GM12801 (cell line): ENCODE results near the gene OCA2.

Experiments
- TF ChIP-seq, protein P1 (sequence below): IDR thresholded peaks from one replicate; pipeline ENCODE4 v1.5.1; 2011; ENCODE audit warnings: control low read depth; ENCODE audit not compliant: insufficient read length; ENCODE audit errors: extremely low read depth

Gene OCA2

GRCh38 chr15:27807335-27807734 lies 291.8 kb downstream of the OCA2 start:
- TF ChIP-seq, protein P1, sequence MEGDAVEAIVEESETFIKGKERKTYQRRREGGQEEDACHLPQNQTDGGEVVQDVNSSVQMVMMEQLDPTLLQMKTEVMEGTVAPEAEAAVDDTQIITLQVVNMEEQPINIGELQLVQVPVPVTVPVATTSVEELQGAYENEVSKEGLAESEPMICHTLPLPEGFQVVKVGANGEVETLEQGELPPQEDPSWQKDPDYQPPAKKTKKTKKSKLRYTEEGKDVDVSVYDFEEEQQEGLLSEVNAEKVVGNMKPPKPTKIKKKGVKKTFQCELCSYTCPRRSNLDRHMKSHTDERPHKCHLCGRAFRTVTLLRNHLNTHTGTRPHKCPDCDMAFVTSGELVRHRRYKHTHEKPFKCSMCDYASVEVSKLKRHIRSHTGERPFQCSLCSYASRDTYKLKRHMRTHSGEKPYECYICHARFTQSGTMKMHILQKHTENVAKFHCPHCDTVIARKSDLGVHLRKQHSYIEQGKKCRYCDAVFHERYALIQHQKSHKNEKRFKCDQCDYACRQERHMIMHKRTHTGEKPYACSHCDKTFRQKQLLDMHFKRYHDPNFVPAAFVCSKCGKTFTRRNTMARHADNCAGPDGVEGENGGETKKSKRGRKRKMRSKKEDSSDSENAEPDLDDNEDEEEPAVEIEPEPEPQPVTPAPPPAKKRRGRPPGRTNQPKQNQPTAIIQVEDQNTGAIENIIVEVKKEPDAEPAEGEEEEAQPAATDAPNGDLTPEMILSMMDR, result no peak

GRCh38 chr15:27806396-27806795 lies 292.7 kb downstream of the OCA2 start:
- TF ChIP-seq, protein P1, result no peak

DNA sequence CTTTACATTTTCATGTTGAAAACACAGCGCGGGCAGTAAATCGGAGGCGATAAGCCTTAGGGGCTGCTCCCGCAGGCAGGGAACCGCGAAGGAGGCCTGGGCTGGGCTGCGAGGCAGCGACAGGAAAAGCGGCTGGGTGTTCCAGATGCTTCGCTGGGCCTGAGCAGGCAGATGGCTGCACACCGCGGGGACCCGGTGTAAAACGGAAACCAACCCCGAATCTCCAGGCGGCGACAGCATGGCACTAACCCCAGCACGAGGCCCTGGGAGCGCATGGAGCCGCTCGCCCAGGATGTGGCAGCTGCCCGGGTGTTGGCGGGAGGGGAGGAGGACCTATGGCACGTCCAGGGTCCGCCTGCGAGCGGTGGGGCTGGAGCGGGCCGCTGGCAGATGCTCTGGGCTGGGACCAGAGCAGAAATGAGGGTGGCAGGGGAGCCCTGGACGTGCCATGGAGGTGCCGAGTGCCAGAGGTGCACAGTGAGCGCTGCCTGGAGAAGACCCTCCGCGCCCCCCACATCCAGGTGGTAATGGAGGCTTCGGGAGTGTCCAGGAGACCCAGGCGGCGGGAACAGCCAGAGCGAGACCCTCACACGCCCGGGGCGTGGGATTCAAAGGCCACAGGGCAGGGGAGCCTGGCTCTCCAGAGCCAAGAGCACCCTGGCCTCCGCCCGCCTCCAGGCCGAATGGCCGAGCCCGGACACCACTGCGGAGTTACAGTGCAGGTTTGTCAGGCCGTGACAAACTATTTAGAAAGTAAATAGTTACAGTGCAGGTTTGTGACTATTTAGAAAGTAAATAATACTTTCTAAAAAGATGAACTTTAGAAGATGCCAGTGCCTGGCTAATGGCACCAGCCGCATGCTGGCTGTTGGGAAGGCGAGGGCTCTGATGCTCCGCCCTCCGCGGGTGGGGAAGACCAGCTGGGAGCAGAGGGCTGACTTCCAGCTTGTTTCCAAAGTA lies 293.6 kb downstream of the OCA2 start:
- TF ChIP-seq, protein P1, result no peak

DNA sequence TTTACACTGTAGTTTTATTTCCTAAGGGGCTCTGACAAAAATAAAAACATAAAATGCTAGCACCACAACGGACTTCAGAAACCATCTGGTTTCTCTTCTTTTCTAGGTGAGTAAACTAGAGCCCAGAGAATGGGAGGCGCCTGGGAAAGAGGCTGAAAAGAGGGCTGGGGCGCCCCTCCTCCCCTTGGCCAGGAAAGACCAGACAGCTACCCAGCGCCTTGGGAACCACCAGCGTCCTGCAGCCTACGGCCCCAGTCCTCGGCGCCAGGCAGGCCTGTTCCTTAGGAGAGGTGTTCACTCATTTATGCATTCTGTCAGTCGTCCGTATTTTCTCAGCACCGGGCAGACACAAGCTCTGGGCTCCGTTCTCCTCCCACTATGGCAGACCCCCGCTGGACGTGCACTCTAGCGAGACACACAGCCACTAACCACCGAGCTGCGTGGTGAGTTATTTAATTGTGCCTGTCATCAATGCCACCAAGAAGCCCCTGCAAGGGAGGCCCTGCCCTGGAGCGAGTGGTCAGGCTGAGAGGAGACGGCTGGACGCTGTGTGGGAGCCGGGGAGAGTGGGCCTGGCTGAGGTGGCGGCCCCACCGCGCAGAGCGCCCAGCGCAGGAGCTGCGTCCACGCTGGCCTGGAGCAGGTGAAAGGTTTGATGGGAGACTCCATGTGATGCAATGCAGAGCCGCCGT lies 294.4 kb downstream of the OCA2 start:
- TF ChIP-seq, protein P1, result no peak

DNA sequence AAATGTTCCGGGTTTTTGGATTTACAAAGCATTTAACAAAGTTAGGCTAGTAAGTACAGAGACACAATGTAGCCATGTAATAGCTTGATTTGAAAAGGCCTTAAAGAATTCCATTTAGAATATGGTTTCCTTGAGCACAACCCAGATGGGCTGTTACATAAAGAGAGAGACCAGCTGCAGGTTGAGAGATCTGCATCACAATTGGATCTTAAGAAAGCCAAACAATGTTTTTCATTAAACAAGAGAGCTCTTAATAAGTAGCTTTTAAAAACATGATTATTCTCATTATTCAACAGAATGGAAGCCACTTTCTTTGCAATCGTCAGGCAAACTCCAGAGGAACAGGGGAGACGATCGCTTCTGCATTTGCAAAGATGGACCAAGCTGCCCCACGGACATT lies 300.3 kb downstream of the OCA2 start:
- TF ChIP-seq, protein P1, result no peak

GRCh38 chr15:27797765-27798164 lies 301.4 kb downstream of the OCA2 start:
- TF ChIP-seq, protein P1, result no peak
